GM12878 (cell line): ENCODE data around the gene AIG1. TPM values are rescaled to one million over a fixed set of nuclear protein-coding genes. Genes with fewer than 3 reads are reported as not detected.

Source experiments
- ATAC-seq: fragments of 200-7000 bp; cut with Tn5 transposase; 3 replicates; pipeline ENCODE4 v1.9.1; 2020; ENCODE audit warnings: mild to moderate bottlenecking, moderate library complexity
- BruUV-seq: library from RNA; stranded (reverse); fragments of 400-500 nt; replicated peaks from 2 replicates; lab custom pipeline; 2021; lab: Mats Ljungman, UMichigan
- CTCF ChIA-PET: fragments of 300-600 bp; sonication (Branson Sonifier 250); formaldehyde crosslinking; extraction: SDS; loops from one replicate; lab custom pipeline; 2021; ENCODE audit warnings: inconsistent platforms; lab: Yijun Ruan, JAX
- POLR2A ChIA-PET: fragments of 350-600 bp; formaldehyde crosslinking; extraction: SDS; loops from one replicate; lab custom pipeline; 2021; ENCODE audit warnings: inconsistent platforms; lab: Charles Lee
- RAD21 ChIA-PET: fragments of 300-600 bp; sonication (Branson Sonifier 250); formaldehyde crosslinking; loops from one replicate; lab custom pipeline; 2023; ENCODE audit warnings: antibody characterized with exemption; ENCODE audit not compliant: unreplicated experiment; lab: Charles Lee
- SMC1A ChIA-PET: fragments of 300-600 bp; sonication (Branson Sonifier 250); formaldehyde crosslinking; loops from one replicate; lab custom pipeline; 2023; ENCODE audit not compliant: unreplicated experiment, uncharacterized antibody; lab: Charles Lee
- DNase-seq: peaks from one replicate; pipeline ENCODE4 v3.0.0-alpha.2; 2011; ENCODE audit warnings: low read depth, low spot score
- FAIRE-seq: peaks from 3 replicates; lab custom pipeline; 2011; peaks lifted over from hg19 to GRCh38; lab: Jason Lieb, UNC
- H2AFZ ChIP-seq: 2 replicates; pipeline ENCODE4 v1.6.0; 2011; ENCODE audit warnings: low read depth, low read length, control low read depth; ENCODE audit not compliant: control insufficient read depth
- H3K27ac ChIP-seq: 2 replicates; pipeline ENCODE4 v1.5.1; 2011; ENCODE audit warnings: control low read depth; ENCODE audit not compliant: control insufficient read depth, insufficient read depth
- H3K27me3 ChIP-seq, 2 experiments: replicated peaks in 1 of 2; 2 replicates each; pipeline versions ENCODE4 v1.6.0 to v1.6.1; 2011; ENCODE audit warnings: low read length in 1 of 2; ENCODE audit not compliant: control insufficient read depth in 2 of 2, insufficient read depth in 2 of 2
- H3K36me3 ChIP-seq, 2 experiments: 2 replicates each; pipeline ENCODE4 v1.5.1; 2011; ENCODE audit warnings: low read length in 1 of 2; ENCODE audit not compliant: control insufficient read depth in 2 of 2, insufficient read depth in 2 of 2
- H3K4me1 ChIP-seq: 2 replicates; pipeline ENCODE4 v1.6.1; 2011; ENCODE audit warnings: mild to moderate bottlenecking, low read length, moderate library complexity, mixed read lengths; ENCODE audit not compliant: control insufficient read depth, insufficient read depth
- H3K4me2 ChIP-seq: 2 replicates; pipeline ENCODE4 v1.6.0; 2011; ENCODE audit warnings: control low read depth; ENCODE audit not compliant: control insufficient read depth, insufficient read depth
- H3K4me3 ChIP-seq: fragments of 200-600 bp; sonication (generic); 2 replicates; pipeline ENCODE4 v1.5.1; 2016
- H3K79me2 ChIP-seq: 2 replicates; pipeline ENCODE4 v1.6.0; 2011; ENCODE audit warnings: low read length; ENCODE audit not compliant: control insufficient read depth, insufficient read depth
- H3K9ac ChIP-seq: 2 replicates; pipeline ENCODE4 v1.8.0; 2011; ENCODE audit warnings: low read length, control low read depth, mixed read lengths; ENCODE audit not compliant: control insufficient read depth, insufficient read depth
- H3K9me3 ChIP-seq: replicated peaks from 3 replicates; pipeline ENCODE4 v1.5.1; 2011; ENCODE audit warnings: mild to moderate bottlenecking, low read length; ENCODE audit not compliant: control insufficient read depth, insufficient read depth
- H4K20me1 ChIP-seq: 2 replicates; pipeline ENCODE4 v1.6.0; 2011; ENCODE audit not compliant: control insufficient read depth, insufficient read depth
- CBFB ChIP-seq: IDR thresholded peaks from 2 replicates; pipeline ENCODE4 v1.6.1; 2016; ENCODE audit warnings: antibody characterized with exemption, low read depth
- CBX3 ChIP-seq: fragments of 200-600 bp; sonication (generic); IDR thresholded peaks from 2 replicates; pipeline ENCODE4 v1.6.1; 2016; ENCODE audit warnings: low read depth, borderline replicate concordance
- CHD1 ChIP-seq: IDR thresholded peaks from 2 replicates; pipeline ENCODE4 v1.6.1; 2012; ENCODE audit warnings: low read depth, low read length, improper control_type of control experiment
- KLF5 ChIP-seq: fragments of 450-650 bp; IDR thresholded peaks from 2 replicates; pipeline ENCODE4 v1.6.1; 2014; ENCODE audit warnings: mild to moderate bottlenecking; ENCODE audit not compliant: partially characterized antibody
- MEF2A ChIP-seq: IDR thresholded peaks from 2 replicates; pipeline ENCODE4 v1.6.1; 2011; ENCODE audit warnings: low read depth, mild to moderate bottlenecking, low read length, moderate library complexity; ENCODE audit not compliant: insufficient read depth
- NFXL1 ChIP-seq: fragments of 450-650 bp; IDR thresholded peaks from 2 replicates; pipeline ENCODE4 v1.6.1; 2017; ENCODE audit warnings: antibody characterized with exemption, mild to moderate bottlenecking, borderline replicate concordance
- NR2F1 ChIP-seq: fragments of 450-650 bp; conservative IDR thresholded peaks from 2 replicates; pipeline ENCODE4 v1.6.1; 2017; ENCODE audit warnings: mild to moderate bottlenecking
- PAX5 ChIP-seq: IDR thresholded peaks from 2 replicates; pipeline ENCODE4 v1.6.1; 2011; ENCODE audit warnings: low read depth, low read length, borderline replicate concordance
- RFX5 ChIP-seq: IDR thresholded peaks from 2 replicates; pipeline ENCODE4 v1.6.1; 2011; ENCODE audit warnings: low read depth, low read length, improper control_type of control experiment
- TCF7 ChIP-seq: IDR thresholded peaks from 2 replicates; pipeline ENCODE4 v1.6.1; 2014; ENCODE audit warnings: antibody characterized with exemption, borderline replicate concordance
- ZNF207 ChIP-seq: fragments of 450-650 bp; IDR thresholded peaks from 2 replicates; pipeline ENCODE4 v1.6.1; 2014; ENCODE audit warnings: antibody characterized with exemption, mild to moderate bottlenecking, borderline replicate concordance
- ZNF384 ChIP-seq: IDR thresholded peaks from 2 replicates; pipeline ENCODE4 v1.6.1; 2012; ENCODE audit warnings: low read depth, mild to moderate bottlenecking, low read length, improper control_type of control experiment, borderline replicate concordance
- ZSCAN29 ChIP-seq: fragments of 450-650 bp; IDR thresholded peaks from 2 replicates; pipeline ENCODE4 v1.6.1; 2017; ENCODE audit warnings: mild to moderate bottlenecking, moderate library complexity
- WGBS: methylation state at CpG from one replicate; pipeline ENCODE4 v1.1.6; 2016; ENCODE audit warnings: low lambda C conversion rate; ENCODE audit not compliant: insufficient replicate concordance, insufficient coverage; ENCODE audit errors: missing lambda C conversion rate; 5-methylcytosine and 5-hydroxymethylcytosine counted together
- in situ Hi-C: fragments of 300-500 bp; cut with MboI; formaldehyde crosslinking; loops from 9 replicates; pipeline ENCODE4 v1.14.3; 2018; ENCODE audit warnings: mixed read lengths
- intact Hi-C: fragments of 100-400 bp; cut with micrococcal nuclease; formaldehyde crosslinking; loops from one replicate; pipeline ENCODE4 v1.14.2; 2022; ENCODE audit not compliant: unreplicated experiment
- polyA plus RNA-seq, 11 experiments: library from polyadenylated mRNA; depleted of rRNA in 4 of 11; unstranded in 6 of 11; stranded (reverse) in 5 of 11; fragments of >200 nt; fragmentation: Nextera tagmentation in 4 of 11; fragmentation: Illumina TruSeq in 1 of 11; extraction: Ambion mirVana in 4 of 11; extraction: Trizol in 1 of 11; gene quantifications; 1 replicate in 1 of 11; 2 replicates in 10 of 11; pipeline versions ENCODE4 v1.2.1 to v1.2.3, GENCODE V29; 2011 to 2016; ENCODE audit warnings: inconsistent platforms in 2 of 11, missing spikeins in 2 of 11, low read depth in 1 of 11
- total RNA-seq, 4 experiments: library from RNA; depleted of rRNA in 3 of 4; stranded (reverse); fragments of >200 nt in 3 of 4; fragmentation: Illumina TruSeq in 1 of 4; extraction: Trizol in 1 of 4; gene quantifications; 2 replicates each; pipeline versions ENCODE4 v1.2.1 to v1.2.3, GENCODE V29; 2013 to 2021
- TF ChIP-seq, protein P1 (sequence below): fragments of 450-650 bp; IDR thresholded peaks from 2 replicates; pipeline ENCODE4 v1.6.1; 2017; ENCODE audit warnings: mild to moderate bottlenecking, moderate library complexity
- TF ChIP-seq, protein P2 (sequence below): fragments of 450-650 bp; IDR thresholded peaks from 2 replicates; pipeline ENCODE4 v1.6.1; 2018; ENCODE audit warnings: borderline replicate concordance, mild to moderate bottlenecking; ENCODE audit not compliant: partially characterized antibody

AIG1 gene
- total and polyA plus RNA-seq, 10 of the 15 experiments (the other 5 are each of a cell fraction or from before 2014, with no cell fraction given), result 27.0 to 74.5 (median 36.4) TPM

DNA sequence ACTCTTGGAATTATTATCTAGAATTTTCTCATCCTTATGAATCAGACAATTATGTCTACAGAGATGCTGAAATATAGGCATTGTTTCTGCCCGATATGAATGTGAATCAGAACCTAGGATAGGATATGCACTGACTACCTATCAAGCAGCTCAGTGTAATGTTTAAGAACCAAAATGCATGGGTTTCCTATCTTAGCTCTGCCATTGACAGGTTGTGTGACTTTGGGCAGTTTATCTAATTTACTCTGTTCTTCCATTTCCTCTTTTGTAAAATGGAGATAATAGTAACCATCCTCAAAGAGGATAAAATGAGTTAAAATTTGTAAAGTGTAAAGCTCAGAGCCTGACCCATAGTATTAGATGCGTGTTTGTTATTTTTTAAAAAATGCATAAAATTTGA, 10.2 kb upstream of the AIG1 start:
- no peak for TF ChIP-seq ZNF384
- no peak for TF ChIP-seq KLF5
- TF ChIP-seq ZSCAN29, result no peak
- TF ChIP-seq, protein P1, sequence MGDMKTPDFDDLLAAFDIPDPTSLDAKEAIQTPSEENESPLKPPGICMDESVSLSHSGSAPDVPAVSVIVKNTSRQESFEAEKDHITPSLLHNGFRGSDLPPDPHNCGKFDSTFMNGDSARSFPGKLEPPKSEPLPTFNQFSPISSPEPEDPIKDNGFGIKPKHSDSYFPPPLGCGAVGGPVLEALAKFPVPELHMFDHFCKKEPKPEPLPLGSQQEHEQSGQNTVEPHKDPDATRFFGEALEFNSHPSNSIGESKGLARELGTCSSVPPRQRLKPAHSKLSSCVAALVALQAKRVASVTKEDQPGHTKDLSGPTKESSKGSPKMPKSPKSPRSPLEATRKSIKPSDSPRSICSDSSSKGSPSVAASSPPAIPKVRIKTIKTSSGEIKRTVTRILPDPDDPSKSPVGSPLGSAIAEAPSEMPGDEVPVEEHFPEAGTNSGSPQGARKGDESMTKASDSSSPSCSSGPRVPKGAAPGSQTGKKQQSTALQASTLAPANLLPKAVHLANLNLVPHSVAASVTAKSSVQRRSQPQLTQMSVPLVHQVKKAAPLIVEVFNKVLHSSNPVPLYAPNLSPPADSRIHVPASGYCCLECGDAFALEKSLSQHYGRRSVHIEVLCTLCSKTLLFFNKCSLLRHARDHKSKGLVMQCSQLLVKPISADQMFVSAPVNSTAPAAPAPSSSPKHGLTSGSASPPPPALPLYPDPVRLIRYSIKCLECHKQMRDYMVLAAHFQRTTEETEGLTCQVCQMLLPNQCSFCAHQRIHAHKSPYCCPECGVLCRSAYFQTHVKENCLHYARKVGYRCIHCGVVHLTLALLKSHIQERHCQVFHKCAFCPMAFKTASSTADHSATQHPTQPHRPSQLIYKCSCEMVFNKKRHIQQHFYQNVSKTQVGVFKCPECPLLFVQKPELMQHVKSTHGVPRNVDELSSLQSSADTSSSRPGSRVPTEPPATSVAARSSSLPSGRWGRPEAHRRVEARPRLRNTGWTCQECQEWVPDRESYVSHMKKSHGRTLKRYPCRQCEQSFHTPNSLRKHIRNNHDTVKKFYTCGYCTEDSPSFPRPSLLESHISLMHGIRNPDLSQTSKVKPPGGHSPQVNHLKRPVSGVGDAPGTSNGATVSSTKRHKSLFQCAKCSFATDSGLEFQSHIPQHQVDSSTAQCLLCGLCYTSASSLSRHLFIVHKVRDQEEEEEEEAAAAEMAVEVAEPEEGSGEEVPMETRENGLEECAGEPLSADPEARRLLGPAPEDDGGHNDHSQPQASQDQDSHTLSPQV, result no peak
- no peak for TF ChIP-seq CBX3
- TF ChIP-seq ZNF207, result no peak
- no peak for TF ChIP-seq NFXL1
- TF ChIP-seq, protein P2, sequence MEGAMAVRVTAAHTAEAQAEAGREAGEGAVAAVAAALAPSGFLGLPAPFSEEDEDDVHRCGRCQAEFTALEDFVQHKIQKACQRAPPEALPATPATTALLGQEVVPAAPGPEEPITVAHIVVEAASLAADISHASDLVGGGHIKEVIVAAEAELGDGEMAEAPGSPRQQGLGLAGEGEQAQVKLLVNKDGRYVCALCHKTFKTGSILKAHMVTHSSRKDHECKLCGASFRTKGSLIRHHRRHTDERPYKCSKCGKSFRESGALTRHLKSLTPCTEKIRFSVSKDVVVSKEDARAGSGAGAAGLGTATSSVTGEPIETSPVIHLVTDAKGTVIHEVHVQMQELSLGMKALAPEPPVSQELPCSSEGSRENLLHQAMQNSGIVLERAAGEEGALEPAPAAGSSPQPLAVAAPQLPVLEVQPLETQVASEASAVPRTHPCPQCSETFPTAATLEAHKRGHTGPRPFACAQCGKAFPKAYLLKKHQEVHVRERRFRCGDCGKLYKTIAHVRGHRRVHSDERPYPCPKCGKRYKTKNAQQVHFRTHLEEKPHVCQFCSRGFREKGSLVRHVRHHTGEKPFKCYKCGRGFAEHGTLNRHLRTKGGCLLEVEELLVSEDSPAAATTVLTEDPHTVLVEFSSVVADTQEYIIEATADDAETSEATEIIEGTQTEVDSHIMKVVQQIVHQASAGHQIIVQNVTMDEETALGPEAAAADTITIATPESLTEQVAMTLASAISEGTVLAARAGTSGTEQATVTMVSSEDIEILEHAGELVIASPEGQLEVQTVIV, result no peak
- TF ChIP-seq RFX5, result no peak
- no peak for TF ChIP-seq PAX5
- no peak for TF ChIP-seq CHD1
- no peak for TF ChIP-seq MEF2A
- TF ChIP-seq CBFB, result no peak
- no peak for TF ChIP-seq TCF7
- TF ChIP-seq NR2F1, result no peak
- POLR2A ChIA-PET, result no interaction called here

More for the DNA sequence above, 10.2 kb upstream of the AIG1 start:
- no peak overlapping the region for H3K9ac ChIP-seq
- ATAC-seq (no peak), DNase-seq (no peak), FAIRE-seq (no peak)
- H3K4me3 ChIP-seq, result no peak overlapping the region
- no peaks in the 10 kb centered on the region; the same call in 2 of the 3 replicates for H3K9me3 ChIP-seq
- no peaks in the 10 kb centered on the region for H4K20me1 ChIP-seq
- BruUV-seq, result no TSS peak
- SMC1A ChIA-PET, result interaction anchor here (0.7 kb wide), 1 partner anchor 136 kb away, joined by 3 read pairs; no protein-coding TSS in a partner anchor
- H3K36me3 ChIP-seq, result no peaks in the 10 kb centered on the region
- CTCF ChIA-PET, result no interaction called here
- no peaks in the 10 kb centered on the region for H3K79me2 ChIP-seq
- RAD21 ChIA-PET, result interaction anchor here (1.1 kb wide), 1 partner anchor 98 kb away, joined by 3 read pairs; no protein-coding TSS in a partner anchor
- H3K4me1 ChIP-seq, result no peaks in the 10 kb centered on the region
- H2AFZ ChIP-seq, result no peak overlapping the region
- in situ Hi-C loops (no loop called here), intact Hi-C loops (no loop called here)
- 80% methylated on average over 2 of the region's 2 CpGs for WGBS
- H3K4me2 ChIP-seq, result no peak overlapping the region
- H3K27me3 ChIP-seq, result no peaks in the 10 kb centered on the region
- no peak overlapping the region for H3K27ac ChIP-seq
